Heart left ventricle (tissue), 16 donors: ENCODE data around the gene KLHL4. TPM values are rescaled to one million over a fixed set of nuclear protein-coding genes. Genes with fewer than 3 reads are reported as not detected.

Experiments
- ATAC-seq, 4 donors: fragments of 200-7000 bp; cut with Tn5 transposase; one replicate each; pipeline ENCODE4 v1.9.1; 2020 to 2022; ENCODE audit warnings: moderate library complexity in 4 of 4, mild to moderate bottlenecking in 3 of 4, moderate number of reproducible peaks in 1 of 4
- DNase-seq, 5 donors: peaks; one replicate each; pipeline ENCODE4 v3.0.0-alpha.2; 2020
- H3K27ac ChIP-seq, 12 donors: fragments of 200-600 bp; sonication (generic) in 4 of 12; one replicate each; pipeline versions ENCODE4 v1.5.0 to v1.8.0; 2016 to 2022; ENCODE audit warnings: mild to moderate bottlenecking in 2 of 12
- H3K27me3 ChIP-seq, 9 donors: fragments of 200-600 bp; sonication (generic) in 2 of 9; one replicate each; pipeline versions ENCODE4 v1.5.1 to v1.8.0; 2016 to 2022; ENCODE audit warnings: mild to moderate bottlenecking in 3 of 9
- H3K36me3 ChIP-seq, 9 donors: fragments of 200-600 bp; sonication (generic) in 2 of 9; one replicate each; pipeline versions ENCODE4 v1.5.0 to v1.8.0; 2018 to 2022; ENCODE audit warnings: mild to moderate bottlenecking in 2 of 9
- H3K4me1 ChIP-seq, 12 donors: fragments of 200-600 bp; sonication (generic) in 4 of 12; one replicate each; pipeline versions ENCODE4 v1.5.0 to v1.8.0; 2016 to 2022; ENCODE audit warnings: mild to moderate bottlenecking in 3 of 12
- H3K4me3 ChIP-seq, 12 donors: fragments of 200-600 bp; sonication (generic) in 4 of 12; one replicate each; pipeline versions ENCODE4 v1.5.0 to v1.8.0; 2017 to 2022; ENCODE audit warnings: mild to moderate bottlenecking in 9 of 12, moderate library complexity in 4 of 12
- H3K9me3 ChIP-seq, 12 donors: fragments of 200-600 bp; sonication (generic) in 4 of 12; one replicate each; pipeline versions ENCODE4 v1.5.0 to v1.8.0; 2016 to 2022; ENCODE audit warnings: mild to moderate bottlenecking in 1 of 12
- POLR2A ChIP-seq, 2 donors: fragments of 450-650 bp; IDR thresholded peaks; one replicate each; pipeline ENCODE4 v1.6.1; 2017; ENCODE audit warnings: antibody characterized with exemption in 2 of 2, mild to moderate bottlenecking in 2 of 2, moderate library complexity in 2 of 2
- WGBS, 4 donors: extraction: QIAGEN DNeasy Blood & Tissue Kit in 2 of 4; methylation state at CpG; one replicate each; pipeline versions ENCODE4 v1.1.5 to v1.1.7; 2013 to 2018; 5-methylcytosine and 5-hydroxymethylcytosine counted together
- intact Hi-C, 10 donors: fragments of 100-400 bp; cut with DNase I; formaldehyde crosslinking; loops; one replicate each; pipeline versions ENCODE4 v1.11.1 to v1.14.2; 2022
- polyA plus RNA-seq, 2 donors: library from polyadenylated mRNA; stranded (reverse); fragments of 200-250 nt; gene quantifications; one replicate each; pipeline ENCODE4 v1.2.3, GENCODE V29; 2013
- total RNA-seq, 9 donors: library from RNA; depleted of rRNA in 2 of 9; stranded (reverse); fragments of >200 nt in 2 of 9; fragmentation: NEBNext Ultra II Directional in 3 of 9; extraction: Animal tissue kit (Norgen Biotek cat#: 25700) in 3 of 9; gene quantifications; one replicate each; pipeline versions ENCODE4 v1.1.0 to v1.2.4, GENCODE V29; 2016 to 2023
- TF ChIP-seq, protein P1 (sequence below), 12 donors: fragments of 200-600 bp; sonication (generic) in 4 of 12; IDR thresholded peaks; one replicate each; pipeline versions ENCODE4 v1.5.0 to v1.8.0; 2018 to 2022; ENCODE audit warnings: antibody characterized with exemption in 12 of 12, mild to moderate bottlenecking in 5 of 12
- donor health status: ischemic (EF 13 %, LVEDD 7.1; RV severe dilation, severe dysfunction).
- donor health status: healthy with polysubstance abuse.
- donor health status: DM: no; HTN: yes; CAD: no.
- donor health status: DM: no; HTN: no; CAD: no.
- donor health status: ischemic (EF 25% LVEDD 6.9; RV normal size, moderate dysfunction).
- donor health status: ischemic (EF 25% LVEDD 5.7; RV mildly dilated, moderate dysfunction).
- donor health status: healthy.
- donor health status: DM: yes; HTN: yes; CAD: no.
- donor health status: ischemic (EF 35%, LVEDD 5.7; RV mildly dilated, moderate dysfunction).
- donor health status: nonischemic (EF 11% LVEDD 7.7; RV severe dilation, severe dysfunction).
- donor health status: DM: yes; HTN: yes; CAD: no.
- donor health status: PGD.
- donor health status: ischemic (EF 29% LVEDD 5.4; RV normal size, mild dysfunction).
- donor health status: nonischemic (EF 23%, LVEDD 6.1; RV moderate dilation, normal function).

KLHL4 gene
- total and polyA plus RNA-seq, 11 donors: 0.15 to 4.6 (median 1.1) TPM

- H3K36me3 ChIP-seq: no peaks in the 10 kb centered on the region
- H3K4me1 ChIP-seq: no peaks in the 10 kb centered on the region
- ATAC-seq (no peak), DNase-seq (no peak)
- H3K27me3 ChIP-seq: no peaks in the 10 kb centered on the region
- no peaks in the 10 kb centered on the region for H3K9me3 ChIP-seq
- no peak overlapping the region for H3K4me3 ChIP-seq
- TF ChIP-seq, protein P1, sequence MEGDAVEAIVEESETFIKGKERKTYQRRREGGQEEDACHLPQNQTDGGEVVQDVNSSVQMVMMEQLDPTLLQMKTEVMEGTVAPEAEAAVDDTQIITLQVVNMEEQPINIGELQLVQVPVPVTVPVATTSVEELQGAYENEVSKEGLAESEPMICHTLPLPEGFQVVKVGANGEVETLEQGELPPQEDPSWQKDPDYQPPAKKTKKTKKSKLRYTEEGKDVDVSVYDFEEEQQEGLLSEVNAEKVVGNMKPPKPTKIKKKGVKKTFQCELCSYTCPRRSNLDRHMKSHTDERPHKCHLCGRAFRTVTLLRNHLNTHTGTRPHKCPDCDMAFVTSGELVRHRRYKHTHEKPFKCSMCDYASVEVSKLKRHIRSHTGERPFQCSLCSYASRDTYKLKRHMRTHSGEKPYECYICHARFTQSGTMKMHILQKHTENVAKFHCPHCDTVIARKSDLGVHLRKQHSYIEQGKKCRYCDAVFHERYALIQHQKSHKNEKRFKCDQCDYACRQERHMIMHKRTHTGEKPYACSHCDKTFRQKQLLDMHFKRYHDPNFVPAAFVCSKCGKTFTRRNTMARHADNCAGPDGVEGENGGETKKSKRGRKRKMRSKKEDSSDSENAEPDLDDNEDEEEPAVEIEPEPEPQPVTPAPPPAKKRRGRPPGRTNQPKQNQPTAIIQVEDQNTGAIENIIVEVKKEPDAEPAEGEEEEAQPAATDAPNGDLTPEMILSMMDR (IDR thresholded peaks at IDR 0.05): no peak
- TF ChIP-seq POLR2A (IDR thresholded peaks at IDR 0.05): no peak
- intact Hi-C loops: no loop called here
- 81 to 88% (median 86%) methylated on average over 2 of the region's 2 CpGs for WGBS, 4 donors
- no peak overlapping the region for H3K27ac ChIP-seq
Measured at GRCh38 chrX:87525771-87526229, 8.2 kb downstream of the KLHL4 start.

DNA sequence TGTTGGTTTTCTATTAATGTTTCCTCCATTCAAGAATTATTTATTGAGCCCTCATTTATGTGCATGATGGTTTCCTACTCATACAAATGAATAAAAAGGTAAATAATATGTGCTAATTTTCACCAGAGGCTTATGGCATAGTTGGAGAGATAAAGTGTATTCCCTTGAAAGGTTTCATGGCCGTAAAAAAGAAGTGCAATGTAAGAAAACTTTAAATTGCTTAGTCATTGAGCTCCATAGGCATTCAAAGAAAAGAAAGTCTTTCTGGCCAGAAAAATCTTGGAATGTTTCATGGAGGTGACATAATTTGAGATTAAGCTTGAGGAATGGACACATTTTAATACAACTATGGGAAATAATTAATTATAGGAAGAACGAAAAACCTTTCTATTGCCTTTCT lies 8.7 kb downstream of the KLHL4 start:
- WGBS, 4 donors: 85 to 96% (median 90%) methylated on average over 2 of the region's 2 CpGs
- Histone ChIP-seq H3K9me3 (no peaks in the 10 kb centered on the region), H3K36me3 (no peaks in the 10 kb centered on the region), H3K4me3 (no peak overlapping the region), H3K4me1 (no peaks in the 10 kb centered on the region), H3K27me3 (no peaks in the 10 kb centered on the region), H3K27ac (no peak overlapping the region)
- ATAC-seq (no peak), DNase-seq (no peak)
- no peak for TF ChIP-seq POLR2A (IDR thresholded peaks at IDR 0.05)
- TF ChIP-seq, protein P1 (IDR thresholded peaks at IDR 0.05): no peak
- intact Hi-C loops: no loop called here

- no peak for DNase-seq
- Histone ChIP-seq H3K4me1 (no peaks in the 10 kb centered on the region), H3K9me3 (no peaks in the 10 kb centered on the region), H3K27me3 (no peaks in the 10 kb centered on the region), H3K27ac (no peak overlapping the region), H3K36me3 (no peaks in the 10 kb centered on the region), H3K4me3 (no peak overlapping the region)
- intact Hi-C loops: no loop called here
- WGBS, 4 donors: 72 to 91% (median 81%) methylated on average over 9 to 10 of the region's 10 CpGs
- no peak for ATAC-seq
- TF ChIP-seq POLR2A (IDR thresholded peaks at IDR 0.05): no peak
- TF ChIP-seq, protein P1 (IDR thresholded peaks at IDR 0.05): no peak
Measured at GRCh38 chrX:87528487-87528886, 10.9 kb downstream of the KLHL4 start.

DNA sequence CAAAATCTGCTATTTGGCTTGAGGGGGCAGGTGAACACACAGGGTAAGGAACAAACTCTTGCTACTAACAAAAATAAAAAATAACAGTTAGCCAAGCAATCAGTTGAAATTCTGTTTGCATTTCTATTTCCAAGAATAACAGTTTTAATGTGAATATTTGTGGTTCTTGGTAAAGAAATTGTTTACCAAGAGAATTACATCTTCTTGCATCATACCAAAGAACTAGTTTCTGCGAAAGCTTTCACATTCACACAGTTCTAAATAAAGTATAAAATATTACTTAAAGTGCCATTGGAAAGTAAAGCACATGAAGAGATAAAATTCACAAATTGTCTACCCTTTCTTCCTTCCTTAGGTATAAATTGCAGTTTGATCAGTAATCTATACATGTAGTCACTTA lies 54.4 kb downstream of the KLHL4 start:
- ATAC-seq: no peak
- no peak for DNase-seq
- Histone ChIP-seq H3K27ac (no peak overlapping the region), H3K36me3 (no peaks in the 10 kb centered on the region), H3K4me1 (no peaks in the 10 kb centered on the region), H3K27me3 (peaks cover 0 to under 1% (median 0%) of the 10 kb centered on the region in 9 donors), H3K4me3 (no peak overlapping the region), H3K9me3 (no peaks in the 10 kb centered on the region)
- TF ChIP-seq POLR2A (IDR thresholded peaks at IDR 0.05): no peak
- TF ChIP-seq, protein P1 (IDR thresholded peaks at IDR 0.05): no peak
- intact Hi-C loops: no loop called here
- 71 to 100% (median 93%) methylated on average over 1 of the region's 1 CpG for WGBS, 4 donors
